ENCODE results near the gene ECEL1.

GRCh38 chr2:232523682-232524597 lies 36.3 kb upstream of the ECEL1 start:
- TF ChIP-seq CTCF (IDR thresholded peaks at IDR 0.05) (no peak), POLR2AphosphoS5 (IDR thresholded peaks at IDR 0.05) (no peak), POLR2A (IDR thresholded peaks at IDR 0.05) (no peak)
